MCF 10A (cell line): ENCODE data around the gene CROCC2. TPM values are rescaled to one million over a fixed set of nuclear protein-coding genes. Genes with fewer than 3 reads are reported as not detected.

Experiments
- Bru-seq: library from RNA; stranded (reverse); fragments of 400-500 nt; gene quantifications from one replicate; lab custom pipeline; 2021; lab: Mats Ljungman, UMichigan
- BruChase-seq, 2 experiments: library from RNA; stranded (reverse); fragments of 400-500 nt; gene quantifications; one replicate each; lab custom pipeline; 2021; lab: Mats Ljungman, UMichigan
- BruUV-seq: library from RNA; stranded (reverse); fragments of 400-500 nt; replicated peaks from 2 replicates; lab custom pipeline; 2021; lab: Mats Ljungman, UMichigan
- CTCF ChIA-PET: fragments of 300-600 bp; sonication (Branson Sonifier 250); formaldehyde crosslinking; extraction: SDS; loops from one replicate; lab custom pipeline; 2021; ENCODE audit warnings: antibody characterized with exemption, inconsistent platforms; lab: Yijun Ruan, JAX
- POLR2A ChIA-PET: fragments of 300-600, 350-650 bp; sonication (Branson Sonifier 250); formaldehyde crosslinking; extraction: SDS; loops from one replicate; lab custom pipeline; 2020; ENCODE audit warnings: antibody characterized with exemption, inconsistent platforms; lab: Yijun Ruan, JAX
- DNase-seq: peaks from one replicate; pipeline ENCODE4 v3.0.0-alpha.2; 2018; ENCODE audit not compliant: unreplicated experiment
- H3K27ac Mint-ChIP-seq: one replicate; pipeline ENCODE4 v1.8.0; 2022; ENCODE audit warnings: mild to moderate bottlenecking, low read depth, mixed read lengths; ENCODE audit not compliant: unreplicated experiment
- H3K27me3 Mint-ChIP-seq: one replicate; pipeline ENCODE4 v1.8.0; 2022; ENCODE audit warnings: mixed read lengths; ENCODE audit not compliant: insufficient read depth, unreplicated experiment
- H3K36me3 Mint-ChIP-seq: one replicate; pipeline ENCODE4 v1.8.0; 2022; ENCODE audit warnings: mild to moderate bottlenecking, moderate library complexity, mixed read lengths; ENCODE audit not compliant: insufficient read depth, unreplicated experiment
- H3K4me1 Mint-ChIP-seq: one replicate; pipeline ENCODE4 v1.8.0; 2022; ENCODE audit warnings: mixed read lengths; ENCODE audit not compliant: insufficient read depth, unreplicated experiment
- H3K4me3 Mint-ChIP-seq: one replicate; pipeline ENCODE4 v1.8.0; 2022; ENCODE audit warnings: mild to moderate bottlenecking, moderate library complexity, mixed read lengths; ENCODE audit not compliant: unreplicated experiment
- H3K9me3 Mint-ChIP-seq: one replicate; pipeline ENCODE4 v1.8.0; 2022; ENCODE audit warnings: mixed read lengths; ENCODE audit not compliant: unreplicated experiment
- intact Hi-C: fragments of 100-400 bp; cut with micrococcal nuclease; formaldehyde crosslinking; loops from 2 replicates; pipeline ENCODE4 v1.14.1; 2022
- long read RNA-seq: library from polyadenylated mRNA; stranded (forward); transcript quantifications from one replicate; pipeline ENCODE4 v2.0.0, GENCODE V29; 2022
- total RNA-seq: library from RNA; stranded (reverse); gene quantifications from 2 replicates; pipeline ENCODE4 v1.2.3, GENCODE V29; 2022
- TF ChIP-seq, protein P1 (sequence below): fragments of 200-600 bp; IDR thresholded peaks from one replicate; pipeline ENCODE4 v1.8.0; 2022; ENCODE audit warnings: antibody characterized with exemption, mild to moderate bottlenecking; ENCODE audit not compliant: unreplicated experiment

Gene CROCC2
- total RNA-seq (not detected in 2 replicates), Bru-seq, nascent RNA (not detected), BruChase-seq, experiment 1, labeled RNA remaining after a 6-hour chase (percentile 2 among the genes with signal in this experiment), BruChase-seq, experiment 2, labeled RNA remaining after a 2-hour chase (percentile 4 among the genes with signal in this experiment)
- long read RNA-seq, result 0 reads

DNA sequence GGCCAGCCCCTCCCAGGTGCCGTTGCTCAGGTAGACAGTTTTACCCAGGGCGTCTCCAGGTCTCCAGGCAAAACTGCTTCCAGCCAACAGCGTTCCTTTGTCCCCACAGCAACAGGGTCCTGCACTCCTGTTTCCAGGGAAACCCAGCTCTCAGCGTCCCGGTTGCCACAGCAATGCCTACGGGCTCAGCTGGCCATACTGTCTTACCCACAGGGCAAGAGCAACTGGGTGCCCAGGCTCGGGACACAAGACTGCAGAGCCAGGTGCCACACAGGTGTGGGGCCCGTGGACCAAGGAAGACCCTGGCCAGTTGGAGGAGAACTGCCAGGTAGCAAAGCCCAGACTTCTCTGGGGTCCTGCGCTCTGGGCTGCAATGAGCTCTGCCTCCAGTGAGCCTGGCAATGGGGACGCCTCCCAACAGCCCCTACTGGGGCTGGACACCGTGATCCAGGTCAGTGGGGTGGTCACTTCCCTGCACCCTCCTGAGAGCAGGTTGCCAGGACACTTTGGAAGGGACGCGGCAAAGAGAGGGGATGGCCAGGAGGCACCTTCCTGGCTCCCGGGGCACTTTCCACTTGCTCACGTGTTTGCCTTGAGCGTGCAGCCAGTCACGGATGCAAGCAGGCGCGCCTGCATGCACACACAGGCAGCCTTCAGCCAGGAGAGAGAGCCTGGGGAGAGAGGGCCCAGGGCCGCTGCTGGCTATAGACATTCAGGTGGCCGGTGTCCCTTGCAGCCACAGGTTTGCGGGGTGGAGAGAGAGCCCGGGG, at the start of gene CROCC2:
TSS of gene CROCC2 (plus strand) at position 196 of the 770 bp plus-strand sequence. CDS start at position 374, 178 bp downstream.
- no peak within 1 kb of the TSS for H3K27ac Mint-ChIP-seq
- POLR2A ChIA-PET, result no interaction called here

DNA sequence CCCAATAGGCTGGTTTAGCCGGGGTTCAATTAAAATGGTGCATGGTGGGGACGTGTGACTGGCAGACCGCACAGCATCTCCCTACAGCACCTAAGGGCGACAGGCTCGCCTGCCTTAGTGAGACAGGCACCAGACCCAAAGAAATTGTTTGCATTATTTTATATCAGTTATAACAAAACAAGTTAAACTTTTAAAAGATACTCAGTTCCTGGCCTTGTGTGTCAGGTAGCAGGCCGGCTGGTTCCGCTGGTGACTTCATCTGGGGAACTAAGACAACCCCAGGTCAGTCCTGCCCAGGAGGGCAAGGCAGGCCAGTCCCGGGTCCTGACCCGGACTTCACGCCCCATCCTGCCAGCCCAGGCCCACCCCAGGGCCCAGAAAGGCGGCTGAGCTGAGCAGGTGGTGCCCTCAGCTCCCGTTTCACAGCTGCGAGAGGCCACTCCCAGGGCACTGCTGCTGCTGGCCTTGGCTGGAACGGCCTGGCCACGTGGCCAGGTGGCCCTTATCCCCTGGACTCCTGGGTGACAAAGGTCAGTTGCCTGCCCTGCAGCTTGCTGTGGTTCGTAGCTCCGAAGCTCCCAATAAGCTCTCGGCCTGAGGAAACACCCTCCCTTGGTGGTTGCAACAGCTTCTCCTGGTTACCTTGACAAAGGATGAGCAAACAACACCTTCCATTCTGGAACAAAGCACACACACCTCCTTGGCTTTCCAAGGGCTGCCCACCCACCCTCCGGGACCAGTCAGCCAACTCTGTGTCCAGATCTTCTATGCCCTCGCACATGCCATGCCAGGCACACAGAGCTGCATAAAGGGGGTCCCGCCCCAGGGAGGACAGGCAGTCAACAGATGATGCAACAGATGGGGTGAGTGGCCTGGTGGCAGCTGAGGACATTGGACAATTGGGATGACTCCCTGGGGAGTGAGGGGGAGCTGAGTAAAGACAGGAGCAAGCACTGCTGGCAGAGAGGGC, 48.8 kb upstream of the CROCC2 start:
- DNase-seq, result no peak
- H3K27ac Mint-ChIP-seq, result no peak overlapping the region
- H3K4me1 Mint-ChIP-seq, result no peaks in the 10 kb centered on the region
- H3K4me3 Mint-ChIP-seq, result no peak overlapping the region
- no TSS peak for BruUV-seq
- H3K9me3 Mint-ChIP-seq, result peaks cover 8% of the 10 kb centered on the region
- H3K36me3 Mint-ChIP-seq, result no peaks in the 10 kb centered on the region
- H3K27me3 Mint-ChIP-seq, result no peaks in the 10 kb centered on the region
- TF ChIP-seq, protein P1, sequence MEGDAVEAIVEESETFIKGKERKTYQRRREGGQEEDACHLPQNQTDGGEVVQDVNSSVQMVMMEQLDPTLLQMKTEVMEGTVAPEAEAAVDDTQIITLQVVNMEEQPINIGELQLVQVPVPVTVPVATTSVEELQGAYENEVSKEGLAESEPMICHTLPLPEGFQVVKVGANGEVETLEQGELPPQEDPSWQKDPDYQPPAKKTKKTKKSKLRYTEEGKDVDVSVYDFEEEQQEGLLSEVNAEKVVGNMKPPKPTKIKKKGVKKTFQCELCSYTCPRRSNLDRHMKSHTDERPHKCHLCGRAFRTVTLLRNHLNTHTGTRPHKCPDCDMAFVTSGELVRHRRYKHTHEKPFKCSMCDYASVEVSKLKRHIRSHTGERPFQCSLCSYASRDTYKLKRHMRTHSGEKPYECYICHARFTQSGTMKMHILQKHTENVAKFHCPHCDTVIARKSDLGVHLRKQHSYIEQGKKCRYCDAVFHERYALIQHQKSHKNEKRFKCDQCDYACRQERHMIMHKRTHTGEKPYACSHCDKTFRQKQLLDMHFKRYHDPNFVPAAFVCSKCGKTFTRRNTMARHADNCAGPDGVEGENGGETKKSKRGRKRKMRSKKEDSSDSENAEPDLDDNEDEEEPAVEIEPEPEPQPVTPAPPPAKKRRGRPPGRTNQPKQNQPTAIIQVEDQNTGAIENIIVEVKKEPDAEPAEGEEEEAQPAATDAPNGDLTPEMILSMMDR, result no peak
- CTCF ChIA-PET, result interaction anchor here (0.6 to 0.8 kb wide), 2 partner anchors 25 to 132 kb away, joined by 3 to 4 read pairs; no protein-coding TSS in a partner anchor
- intact Hi-C loops, result loop anchor here (10.0 kb wide), 1 partner anchor 357 kb away; no protein-coding TSS in a partner anchor
- POLR2A ChIA-PET, result no interaction called here

More for the DNA sequence above, at the start of gene CROCC2:
- no peaks in the 10 kb centered on the region for H3K27me3 Mint-ChIP-seq
- H3K4me3 Mint-ChIP-seq, result no peak within 1 kb of the TSS
- TF ChIP-seq, protein P1, result no peak
- H3K4me1 Mint-ChIP-seq, result peaks cover under 1% of the 10 kb centered on the region
- H3K36me3 Mint-ChIP-seq, result no peaks in the 10 kb centered on the region
- intact Hi-C loops, result no loop called here
- no peak for DNase-seq
- BruUV-seq, result no TSS peak
- CTCF ChIA-PET, result interaction anchor here (0.6 kb wide), 1 partner anchor 493 kb away, joined by 3 read pairs; no protein-coding TSS in a partner anchor
- H3K9me3 Mint-ChIP-seq, result no peaks in the 10 kb centered on the region

DNA sequence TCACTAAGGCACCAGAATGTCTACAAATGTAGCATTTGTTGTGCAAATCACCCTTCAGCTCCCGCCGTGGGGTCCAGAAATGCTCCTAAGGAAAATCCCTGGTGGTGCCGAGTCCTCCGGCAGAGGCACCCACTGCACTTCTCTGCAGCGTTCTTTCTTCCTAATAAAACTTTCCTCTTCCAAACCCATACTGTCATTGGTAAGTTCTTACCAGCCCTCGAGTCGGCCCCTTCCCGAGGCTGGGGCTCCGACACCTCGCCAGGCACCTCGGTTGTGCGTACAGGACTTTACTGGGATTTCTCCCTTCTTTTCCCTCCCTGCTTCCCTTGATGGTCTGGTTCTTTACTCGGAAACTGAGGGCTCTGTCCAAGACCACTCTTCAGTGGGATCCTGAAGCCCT, 47.8 kb upstream of the CROCC2 start:
- H3K27ac Mint-ChIP-seq, result no peak overlapping the region
- TF ChIP-seq, protein P1, result no peak
- intact Hi-C loops, result loop anchor here (10.0 kb wide), 1 partner anchor 356 kb away; no protein-coding TSS in a partner anchor

More for the DNA sequence above, 47.8 kb upstream of the CROCC2 start:
- no peaks in the 10 kb centered on the region for H3K4me1 Mint-ChIP-seq
- peaks cover 8% of the 10 kb centered on the region for H3K9me3 Mint-ChIP-seq
- POLR2A ChIA-PET, result interaction anchor here (0.6 kb wide), 1 partner anchor 38 kb away, joined by 3 read pairs; no protein-coding TSS in a partner anchor
- no peaks in the 10 kb centered on the region for H3K36me3 Mint-ChIP-seq
- CTCF ChIA-PET, result interaction anchor here (0.8 kb wide), 1 partner anchor 131 kb away, joined by 3 read pairs; no protein-coding TSS in a partner anchor
- BruUV-seq, result no TSS peak
- no peak overlapping the region for H3K4me3 Mint-ChIP-seq
- DNase-seq, result no peak
- H3K27me3 Mint-ChIP-seq, result no peaks in the 10 kb centered on the region
